RKO (cell line): ENCODE data around the gene TMEM259.

Source experiments
- DNase-seq: peaks from one replicate; pipeline ENCODE4 v3.0.0-alpha.2; 2016; ENCODE audit warnings: low spot score

Gene TMEM259

GRCh38 chr19:986083-986482 is 34.8 kb downstream of the TMEM259 start:
- no peak for DNase-seq

GRCh38 chr19:984165-984967 is 36.6 kb downstream of the TMEM259 start, which contains the start of gene WDR18:
Gene WDR18 (plus strand): TSS chr19:984345. CDS start chr19:984354, 9 bp downstream.
- DNase-seq = peak; percentile 87

GRCh38 chr19:982567-983170 is 38.3 kb downstream of the TMEM259 start:
- peak; percentile 72 for DNase-seq

GRCh38 chr19:980133-980998 is 40.6 kb downstream of the TMEM259 start:
- no peak for DNase-seq

GRCh38 chr19:979318-979741 is 41.6 kb downstream of the TMEM259 start:
- DNase-seq = no peak

- DNase-seq = no peak
Measured at GRCh38 chr19:977058-977464, 43.9 kb downstream of the TMEM259 start.

GRCh38 chr19:976476-976875 is 44.4 kb downstream of the TMEM259 start:
- no peak for DNase-seq

- no peak for DNase-seq
Measured at GRCh38 chr19:974564-975257, 46.2 kb downstream of the TMEM259 start.

- no peak for DNase-seq
Measured at GRCh38 chr19:973726-974563, 47.0 kb downstream of the TMEM259 start.

- DNase-seq = no peak
Measured at GRCh38 chr19:972281-972680, 48.6 kb downstream of the TMEM259 start.

GRCh38 chr19:971795-972194 is 49.1 kb downstream of the TMEM259 start:
- DNase-seq = no peak

- no peak for DNase-seq
Measured at GRCh38 chr19:970695-971094, 50.2 kb downstream of the TMEM259 start.

GRCh38 chr19:966485-967088 is 54.3 kb downstream of the TMEM259 start:
- no peak for DNase-seq

GRCh38 chr19:964761-965694 is 55.9 kb downstream of the TMEM259 start:
- DNase-seq = peak; percentile 63

- DNase-seq = no peak
Measured at GRCh38 chr19:964116-964520, 56.8 kb downstream of the TMEM259 start.

- DNase-seq = no peak
Measured at GRCh38 chr19:963486-963951, 57.4 kb downstream of the TMEM259 start.

- no peak for DNase-seq
Measured at GRCh38 chr19:962683-963400, 58.1 kb downstream of the TMEM259 start.

GRCh38 chr19:961866-962620 is 58.9 kb downstream of the TMEM259 start:
- no peak for DNase-seq
